BLaER1 (cell line): ENCODE measurements around the gene C2CD5.

Experiments
- H3K27ac ChIP-seq: shearing (Covaris generic); formaldehyde crosslinking; 2 replicates; pipeline ENCODE4 v1.8.1; 2022
- H3K27me3 ChIP-seq: shearing (Covaris generic); formaldehyde crosslinking; 2 replicates; pipeline ENCODE4 v1.8.1; 2022
- H3K36me3 ChIP-seq: shearing (Covaris generic); formaldehyde crosslinking; 2 replicates; pipeline ENCODE4 v1.8.1; 2022
- H3K4me1 ChIP-seq: shearing (Covaris generic); formaldehyde crosslinking; 2 replicates; pipeline ENCODE4 v1.8.1; 2022
- H3K4me2 ChIP-seq: shearing (Covaris generic); formaldehyde crosslinking; 2 replicates; pipeline ENCODE4 v1.8.1; 2022
- H3K4me3 ChIP-seq: shearing (Covaris generic); formaldehyde crosslinking; 2 replicates; pipeline ENCODE4 v1.8.1; 2022
- H3K9ac ChIP-seq: shearing (Covaris generic); formaldehyde crosslinking; 2 replicates; pipeline ENCODE4 v1.8.1; 2022
- H3K9me3 ChIP-seq: shearing (Covaris generic); formaldehyde crosslinking; 2 replicates; pipeline ENCODE4 v1.8.1; 2022
- H4K20me1 ChIP-seq: shearing (Covaris generic); formaldehyde crosslinking; 2 replicates; pipeline ENCODE4 v1.8.1; 2022
- Cebpa-rat ChIP-seq: shearing (Covaris generic); IDR thresholded peaks from 2 replicates; pipeline ENCODE4 v1.8.1; 2022

Gene C2CD5

DNA sequence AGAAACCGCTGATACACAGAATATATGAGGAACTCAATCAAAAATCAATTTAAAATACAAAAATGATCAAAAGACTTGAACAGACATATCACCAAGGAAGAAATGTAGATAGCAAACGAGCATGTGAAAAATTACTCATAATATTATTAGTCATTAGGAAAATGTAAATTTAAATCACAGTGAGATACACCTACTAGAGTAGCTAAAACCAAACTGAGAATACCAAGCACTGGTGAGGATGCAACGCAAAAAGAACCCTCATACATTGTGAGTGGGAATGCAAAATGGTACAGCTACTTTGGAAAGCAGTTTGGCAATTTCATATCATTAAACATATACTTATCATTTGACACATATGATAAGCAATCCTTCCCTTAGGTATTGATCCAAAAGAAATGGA, 108.8 kb downstream of the C2CD5 start:
- Histone ChIP-seq H3K9ac (no peak overlapping the region), H3K27ac (no peak overlapping the region), H3K4me2 (no peak overlapping the region), H3K9me3 (no peaks in the 10 kb centered on the region), H4K20me1 (no peaks in the 10 kb centered on the region), H3K4me3 (no peak overlapping the region), H3K4me1 (no peaks in the 10 kb centered on the region), H3K27me3 (no peaks in the 10 kb centered on the region), H3K36me3 (no peaks in the 10 kb centered on the region)
- no peak for TF ChIP-seq Cebpa-rat

DNA sequence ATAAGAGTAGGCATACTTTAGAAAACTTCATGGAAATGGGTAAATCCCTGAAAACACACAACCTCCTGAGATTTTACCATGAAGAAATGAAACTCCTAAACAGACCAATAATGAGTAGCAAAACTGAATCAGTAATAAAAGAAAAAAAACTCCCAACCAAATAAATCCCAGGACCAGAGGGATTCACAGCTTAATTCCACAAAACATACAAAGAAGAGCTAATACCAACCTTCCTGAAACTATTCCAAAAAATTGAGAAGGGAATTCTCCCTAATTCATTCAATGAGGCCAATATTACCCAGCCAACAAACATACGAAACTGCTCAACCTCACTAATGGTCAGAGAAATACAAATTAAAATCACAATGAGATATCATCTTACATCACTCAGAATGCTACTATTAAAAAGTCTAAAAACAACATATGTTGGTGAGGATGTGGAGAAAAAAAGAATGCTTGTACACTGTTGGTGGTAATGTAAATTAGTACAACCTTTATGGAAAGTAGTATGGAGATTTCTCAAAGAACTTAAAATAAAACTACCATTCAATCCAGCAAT, 112.6 kb downstream of the C2CD5 start:
- H3K4me2 ChIP-seq, result no peak overlapping the region
- no peak for TF ChIP-seq Cebpa-rat
- H3K4me1 ChIP-seq, result no peaks in the 10 kb centered on the region

DNA sequence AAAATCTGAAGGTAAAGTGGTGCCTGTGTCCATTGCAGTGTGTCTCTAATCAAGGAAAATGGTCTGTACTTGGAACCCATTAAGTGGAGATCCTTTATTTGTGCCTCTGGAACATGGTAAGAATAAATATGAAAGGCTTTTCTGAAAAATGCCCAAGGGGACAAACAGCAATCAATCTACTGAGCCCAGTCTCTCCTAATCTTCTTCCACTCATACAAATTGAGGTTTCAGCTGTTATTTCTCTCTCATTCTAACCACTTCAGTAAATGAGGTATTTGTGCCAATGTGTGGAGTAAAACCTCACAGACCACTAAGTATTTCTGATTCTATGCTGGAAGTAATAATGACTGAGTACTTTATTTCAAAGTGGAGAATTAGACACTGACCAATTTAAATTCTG, 127.5 kb downstream of the C2CD5 start:
- Histone ChIP-seq H3K4me1 (no peaks in the 10 kb centered on the region), H3K36me3 (no peaks in the 10 kb centered on the region), H4K20me1 (no peaks in the 10 kb centered on the region), H3K9ac (no peak overlapping the region), H3K4me2 (no peak overlapping the region), H3K9me3 (no peaks in the 10 kb centered on the region), H3K27me3 (no peaks in the 10 kb centered on the region), H3K27ac (no peak overlapping the region), H3K4me3 (no peak overlapping the region)
- TF ChIP-seq Cebpa-rat, result no peak

More for the DNA sequence above, 112.6 kb downstream of the C2CD5 start:
- no peaks in the 10 kb centered on the region for H3K9me3 ChIP-seq
- no peaks in the 10 kb centered on the region for H3K36me3 ChIP-seq
- H3K27me3 ChIP-seq, result no peaks in the 10 kb centered on the region
- H3K9ac ChIP-seq, result no peak overlapping the region
- no peak overlapping the region for H3K27ac ChIP-seq
- no peaks in the 10 kb centered on the region for H4K20me1 ChIP-seq
- H3K4me3 ChIP-seq, result no peak overlapping the region

DNA sequence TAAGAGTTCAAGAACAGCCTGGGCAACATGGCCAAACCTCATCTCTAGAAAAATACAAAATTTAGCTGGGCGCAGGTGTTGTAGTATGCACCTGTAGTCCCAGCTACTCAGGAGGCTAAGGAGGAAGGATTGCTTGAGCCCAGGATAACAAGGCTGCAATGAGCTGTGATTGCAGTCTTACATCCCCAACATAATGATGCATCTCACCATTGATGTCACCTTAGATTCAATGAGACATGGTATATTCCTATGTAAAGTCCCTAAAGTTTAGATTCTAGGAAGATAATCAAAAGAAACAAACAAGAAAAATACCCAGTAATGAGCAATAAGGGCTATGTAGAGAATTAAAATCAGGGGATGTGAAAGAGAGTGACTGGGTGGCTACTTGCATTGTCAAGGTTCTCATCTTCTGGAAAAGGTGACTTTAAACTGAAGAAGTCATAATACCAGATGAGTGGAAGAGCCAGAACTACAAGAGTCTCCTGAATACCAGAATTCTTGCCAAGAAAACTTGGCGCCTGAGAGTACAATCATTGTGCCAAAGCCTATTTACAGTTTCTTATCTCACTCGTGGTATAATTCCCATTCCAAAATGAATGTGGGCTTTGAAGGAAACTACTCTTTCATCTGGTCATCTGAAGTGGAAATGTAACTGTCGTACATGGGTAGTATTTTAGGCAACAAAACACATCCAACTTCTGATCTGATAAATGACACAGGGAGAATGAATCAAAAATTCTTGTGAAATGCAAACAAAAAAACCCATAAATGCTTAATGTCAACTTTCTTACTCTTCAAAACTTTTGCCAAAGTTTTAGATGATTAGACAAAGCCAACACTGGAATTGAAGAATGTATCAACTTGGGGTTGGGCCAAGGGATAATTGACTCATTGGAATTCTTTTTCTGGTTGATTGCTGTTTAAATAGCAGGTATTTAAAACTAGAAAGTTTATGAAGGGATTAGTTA, 128.7 kb downstream of the C2CD5 start:
- Histone ChIP-seq H3K36me3 (no peaks in the 10 kb centered on the region), H3K4me2 (no peak overlapping the region), H3K4me1 (no peaks in the 10 kb centered on the region), H3K9me3 (no peaks in the 10 kb centered on the region), H3K27ac (no peak overlapping the region), H3K9ac (no peak overlapping the region), H3K27me3 (no peaks in the 10 kb centered on the region), H4K20me1 (no peaks in the 10 kb centered on the region), H3K4me3 (no peak overlapping the region)
- TF ChIP-seq Cebpa-rat, result no peak

DNA sequence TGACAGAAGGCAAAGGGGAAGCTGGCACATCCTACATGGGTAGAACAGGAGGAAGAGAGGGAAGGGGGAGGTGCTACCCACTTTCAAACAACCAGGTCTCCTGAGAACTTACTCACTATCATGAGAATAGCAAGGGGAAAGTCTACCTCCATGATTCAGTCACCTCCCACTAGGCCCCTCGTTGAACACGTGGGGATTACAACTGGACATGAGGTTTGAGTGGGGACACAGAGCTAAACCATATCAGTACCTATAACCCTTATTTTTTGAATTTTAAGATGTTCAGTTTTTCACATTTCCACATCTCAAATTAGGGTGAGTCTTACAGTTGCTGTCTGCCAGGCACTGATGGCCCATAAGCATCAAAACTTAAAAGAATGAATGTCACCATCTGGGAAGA, 129.6 kb downstream of the C2CD5 start:
- no peak overlapping the region for H3K4me2 ChIP-seq
- no peak for TF ChIP-seq Cebpa-rat
- no peaks in the 10 kb centered on the region for H3K27me3 ChIP-seq
- no peak overlapping the region for H3K4me3 ChIP-seq
- H4K20me1 ChIP-seq, result no peaks in the 10 kb centered on the region
- no peak overlapping the region for H3K27ac ChIP-seq
- H3K9me3 ChIP-seq, result no peaks in the 10 kb centered on the region
- H3K36me3 ChIP-seq, result no peaks in the 10 kb centered on the region
- no peak overlapping the region for H3K9ac ChIP-seq
- no peaks in the 10 kb centered on the region for H3K4me1 ChIP-seq

DNA sequence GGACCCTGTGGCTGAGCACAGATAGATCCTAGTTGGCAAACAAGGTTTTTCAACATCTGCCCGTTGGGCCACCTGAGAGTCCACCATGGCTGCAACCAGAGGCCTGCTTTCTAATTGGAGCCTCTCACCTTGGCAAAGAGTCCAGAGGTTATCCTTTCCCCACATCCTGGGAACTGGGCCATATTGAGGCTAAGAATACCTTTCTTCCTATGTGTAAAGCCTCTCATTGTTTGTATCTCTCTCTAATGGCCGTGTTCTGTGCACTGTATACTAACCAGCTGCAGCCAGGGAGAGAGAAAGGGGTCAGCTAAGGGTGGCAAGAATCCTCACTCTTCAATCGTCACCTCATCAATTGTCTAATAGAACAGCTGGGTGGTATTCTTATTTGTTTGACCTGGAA, 130.8 kb downstream of the C2CD5 start:
- TF ChIP-seq Cebpa-rat, result no peak
- Histone ChIP-seq H3K36me3 (no peaks in the 10 kb centered on the region), H4K20me1 (no peaks in the 10 kb centered on the region), H3K27me3 (no peaks in the 10 kb centered on the region), H3K9me3 (no peaks in the 10 kb centered on the region), H3K27ac (no peak overlapping the region), H3K4me2 (no peak overlapping the region), H3K9ac (no peak overlapping the region), H3K4me3 (no peak overlapping the region), H3K4me1 (no peaks in the 10 kb centered on the region)

DNA sequence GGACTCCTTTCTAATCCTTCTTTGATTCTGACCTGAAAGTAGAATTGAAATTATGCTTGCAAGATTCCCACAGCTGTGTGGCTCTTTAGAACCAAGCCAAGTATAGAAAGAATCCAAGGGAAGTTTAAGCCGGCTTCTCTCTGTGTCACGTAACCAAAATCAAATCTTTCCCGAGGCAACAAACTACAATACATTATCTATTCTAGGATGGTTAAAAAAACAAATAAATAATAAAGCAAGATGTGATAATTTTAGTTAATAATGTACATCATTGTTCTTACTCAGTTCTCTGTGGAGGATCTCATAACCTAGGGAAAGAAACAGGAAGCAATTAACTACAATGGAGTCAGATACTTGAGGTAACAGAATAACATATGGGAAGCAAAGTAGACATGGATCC, 131.8 kb downstream of the C2CD5 start:
- H3K4me1 ChIP-seq, result no peaks in the 10 kb centered on the region
- no peaks in the 10 kb centered on the region for H3K36me3 ChIP-seq
- no peaks in the 10 kb centered on the region for H3K9me3 ChIP-seq
- no peak overlapping the region for H3K9ac ChIP-seq
- no peaks in the 10 kb centered on the region for H3K27me3 ChIP-seq
- H3K4me3 ChIP-seq, result no peak overlapping the region
- no peak overlapping the region for H3K4me2 ChIP-seq
- H3K27ac ChIP-seq, result no peak overlapping the region
- TF ChIP-seq Cebpa-rat, result no peak
- no peaks in the 10 kb centered on the region for H4K20me1 ChIP-seq

- Histone ChIP-seq H3K9me3 (no peaks in the 10 kb centered on the region), H3K4me1 (no peaks in the 10 kb centered on the region)
These were observed 133.9 kb downstream of the C2CD5 start for GRCh38 chr12:22410486-22410885.

GRCh38 chr12:22409377-22410164, 134.8 kb downstream of the C2CD5 start:
- no peaks in the 10 kb centered on the region for H4K20me1 ChIP-seq
- no peak for TF ChIP-seq Cebpa-rat
- no peak overlapping the region for H3K4me2 ChIP-seq
- H3K9me3 ChIP-seq, result no peaks in the 10 kb centered on the region
- no peak overlapping the region for H3K9ac ChIP-seq
- no peak overlapping the region for H3K27ac ChIP-seq
- no peaks in the 10 kb centered on the region for H3K36me3 ChIP-seq
- H3K27me3 ChIP-seq, result no peaks in the 10 kb centered on the region
- no peaks in the 10 kb centered on the region for H3K4me1 ChIP-seq
- no peak overlapping the region for H3K4me3 ChIP-seq

More at GRCh38 chr12:22410486-22410885, 133.9 kb downstream of the C2CD5 start:
- Histone ChIP-seq H3K4me3 (no peak overlapping the region), H3K36me3 (no peaks in the 10 kb centered on the region), H3K27ac (no peak overlapping the region), H3K4me2 (no peak overlapping the region), H3K27me3 (no peaks in the 10 kb centered on the region), H3K9ac (no peak overlapping the region), H4K20me1 (no peaks in the 10 kb centered on the region)
- no peak for TF ChIP-seq Cebpa-rat
